ENCODE results near the gene RCAN2.

Gene RCAN2

DNA sequence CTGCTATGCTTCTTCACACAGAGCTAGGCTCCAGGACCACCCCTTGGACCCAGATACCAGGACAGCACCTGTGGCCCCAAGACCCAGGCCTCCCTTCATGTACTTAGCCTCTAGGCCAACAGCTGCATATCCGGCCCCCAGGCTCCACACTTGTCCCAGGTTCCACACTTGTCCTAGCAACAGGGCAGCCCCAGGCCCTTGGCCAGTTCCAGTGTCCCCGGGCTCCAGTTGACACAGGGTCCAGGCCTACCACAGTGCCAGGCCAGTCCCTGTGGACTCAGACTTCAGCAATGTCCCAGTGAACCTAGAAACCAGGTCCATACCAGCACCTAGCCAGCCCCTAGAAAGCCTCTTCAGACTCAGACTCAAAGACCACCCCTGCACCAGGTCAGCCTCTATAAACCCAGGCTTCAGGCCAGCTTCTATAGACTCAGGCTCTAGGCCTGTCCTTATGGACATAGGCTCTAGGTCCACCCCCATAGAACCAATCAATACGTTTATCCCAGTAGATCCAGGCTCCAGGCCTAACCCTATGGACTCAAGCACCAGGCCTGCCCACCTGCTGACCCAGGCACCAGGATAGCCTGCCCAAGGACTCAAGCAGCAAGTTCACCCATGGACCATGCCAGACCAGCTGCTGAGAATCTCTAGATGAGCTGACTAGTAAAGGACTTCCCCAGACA lies 46.3 kb downstream of the RCAN2 start:
- TF ChIP-seq, protein P1, sequence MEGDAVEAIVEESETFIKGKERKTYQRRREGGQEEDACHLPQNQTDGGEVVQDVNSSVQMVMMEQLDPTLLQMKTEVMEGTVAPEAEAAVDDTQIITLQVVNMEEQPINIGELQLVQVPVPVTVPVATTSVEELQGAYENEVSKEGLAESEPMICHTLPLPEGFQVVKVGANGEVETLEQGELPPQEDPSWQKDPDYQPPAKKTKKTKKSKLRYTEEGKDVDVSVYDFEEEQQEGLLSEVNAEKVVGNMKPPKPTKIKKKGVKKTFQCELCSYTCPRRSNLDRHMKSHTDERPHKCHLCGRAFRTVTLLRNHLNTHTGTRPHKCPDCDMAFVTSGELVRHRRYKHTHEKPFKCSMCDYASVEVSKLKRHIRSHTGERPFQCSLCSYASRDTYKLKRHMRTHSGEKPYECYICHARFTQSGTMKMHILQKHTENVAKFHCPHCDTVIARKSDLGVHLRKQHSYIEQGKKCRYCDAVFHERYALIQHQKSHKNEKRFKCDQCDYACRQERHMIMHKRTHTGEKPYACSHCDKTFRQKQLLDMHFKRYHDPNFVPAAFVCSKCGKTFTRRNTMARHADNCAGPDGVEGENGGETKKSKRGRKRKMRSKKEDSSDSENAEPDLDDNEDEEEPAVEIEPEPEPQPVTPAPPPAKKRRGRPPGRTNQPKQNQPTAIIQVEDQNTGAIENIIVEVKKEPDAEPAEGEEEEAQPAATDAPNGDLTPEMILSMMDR (IDR thresholded peaks at IDR 0.05; ENCODE audit: low read depth, low read length, missing control alignments), result no peak
- no peak overlapping the region for H3K4me3 ChIP-seq (ENCODE audit: low read depth, low read length)
- DNase-seq (ENCODE audit: low read depth), result no peak

DNA sequence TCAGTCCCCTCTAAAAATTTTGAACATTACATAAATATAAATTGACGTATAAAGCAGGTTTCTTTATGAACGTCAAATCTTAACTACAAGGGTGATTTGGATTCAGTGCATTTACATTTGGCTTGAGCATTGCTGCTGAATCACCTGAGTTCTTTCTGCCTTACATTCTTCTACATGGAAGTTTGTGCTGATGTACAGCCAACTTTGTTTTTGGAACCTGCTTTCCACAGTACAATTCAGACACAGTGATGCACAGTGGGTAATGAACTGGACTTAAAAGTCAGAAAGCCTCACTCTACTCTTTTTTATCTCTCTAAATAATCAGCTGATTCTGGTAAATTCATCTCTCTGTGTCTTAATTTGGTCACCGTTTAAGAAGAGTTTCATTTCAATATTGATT lies 47.6 kb downstream of the RCAN2 start:
- no peak for DNase-seq (ENCODE audit: low read depth)
- TF ChIP-seq, protein P1 (IDR thresholded peaks at IDR 0.05; ENCODE audit: low read depth, low read length, missing control alignments), result no peak
- H3K4me3 ChIP-seq (ENCODE audit: low read depth, low read length), result no peak overlapping the region

- no peak for DNase-seq (ENCODE audit: low read depth)
- H3K4me3 ChIP-seq (ENCODE audit: low read depth, low read length), result no peak overlapping the region
- TF ChIP-seq, protein P1 (IDR thresholded peaks at IDR 0.05; ENCODE audit: low read depth, low read length, missing control alignments), result no peak
These were observed 50.6 kb downstream of the RCAN2 start for GRCh38 chr6:46440641-46441040.

DNA sequence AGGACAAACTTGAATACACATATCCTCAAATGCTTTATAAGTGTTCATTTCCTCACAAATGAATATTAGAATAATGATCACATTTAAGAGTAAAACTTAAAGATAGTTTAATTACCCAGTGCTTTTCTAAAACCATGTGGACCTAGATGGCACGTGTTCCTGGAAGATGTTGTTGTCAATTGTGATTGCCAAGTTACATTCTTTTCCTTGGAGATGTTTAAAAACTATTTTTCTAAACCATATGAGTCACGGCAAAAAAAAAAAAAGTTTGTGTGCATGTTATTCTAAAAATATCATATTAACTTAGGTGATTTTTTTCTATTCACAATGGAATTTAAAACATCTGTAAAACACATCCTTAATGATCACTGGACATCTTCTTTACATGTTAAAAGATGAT lies 51.1 kb downstream of the RCAN2 start:
- no peak for DNase-seq (ENCODE audit: low read depth)
- TF ChIP-seq, protein P1 (IDR thresholded peaks at IDR 0.05; ENCODE audit: low read depth, low read length, missing control alignments), result no peak
- no peak overlapping the region for H3K4me3 ChIP-seq (ENCODE audit: low read depth, low read length)

DNA sequence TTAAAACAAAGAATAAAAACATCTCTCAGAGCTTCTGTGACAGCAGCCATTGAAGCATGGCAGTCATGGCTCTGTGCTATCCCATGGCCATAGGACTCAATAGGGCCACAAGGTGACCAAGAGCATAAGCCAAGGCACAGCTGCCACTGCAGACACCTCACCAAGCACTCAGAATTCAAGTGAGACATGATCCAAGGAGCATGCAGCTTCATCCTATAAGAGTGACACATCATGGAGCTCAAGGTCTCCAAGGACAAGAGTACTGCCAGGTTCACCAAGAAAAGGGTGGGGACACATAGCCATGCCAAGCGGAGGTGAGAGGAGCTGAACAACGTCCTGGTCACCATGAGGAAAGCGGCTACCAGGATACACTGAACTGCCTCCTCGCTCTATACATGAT lies 53.0 kb downstream of the RCAN2 start:
- no peak overlapping the region for H3K4me3 ChIP-seq (ENCODE audit: low read depth, low read length)
- TF ChIP-seq, protein P1 (IDR thresholded peaks at IDR 0.05; ENCODE audit: low read depth, low read length, missing control alignments), result no peak
- DNase-seq (ENCODE audit: low read depth), result no peak

DNA sequence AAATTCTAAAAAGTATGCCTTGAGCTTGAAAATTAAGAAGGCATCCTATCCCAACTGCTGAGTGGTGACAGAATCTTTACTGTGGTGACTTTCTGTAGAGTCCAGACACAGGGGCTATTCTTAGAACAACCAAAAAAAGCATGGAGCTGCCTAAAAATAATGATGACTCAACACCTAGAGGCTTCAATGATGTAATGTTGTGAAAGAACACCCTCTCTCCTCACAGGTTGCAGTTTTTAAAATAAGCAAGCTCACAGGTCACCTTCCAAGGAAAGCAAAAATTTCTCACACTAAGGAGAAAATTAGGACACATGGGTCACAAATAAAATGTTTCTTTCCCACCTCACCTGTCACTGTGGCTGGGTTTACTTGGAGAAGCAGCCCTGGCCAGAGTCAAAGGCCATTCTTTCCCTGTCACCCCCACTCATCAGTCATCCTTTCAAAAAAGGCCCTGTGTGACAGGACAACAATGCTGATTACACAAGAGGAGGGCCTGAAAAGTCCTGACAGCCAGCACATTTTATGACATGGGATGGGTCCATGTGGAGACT lies 53.5 kb downstream of the RCAN2 start:
- no peak overlapping the region for H3K4me3 ChIP-seq (ENCODE audit: low read depth, low read length)
- DNase-seq (ENCODE audit: low read depth), result no peak
- TF ChIP-seq, protein P1 (IDR thresholded peaks at IDR 0.05; ENCODE audit: low read depth, low read length, missing control alignments), result no peak

- no peak for DNase-seq (ENCODE audit: low read depth)
- TF ChIP-seq, protein P1 (IDR thresholded peaks at IDR 0.05; ENCODE audit: low read depth, low read length, missing control alignments), result no peak
- no peak overlapping the region for H3K4me3 ChIP-seq (ENCODE audit: low read depth, low read length)
These were observed 68.6 kb downstream of the RCAN2 start for GRCh38 chr6:46422619-46423018.
